Osteoblast (primary cell): ENCODE data around the gene ZNF813. TPM values are rescaled to one million over a fixed set of nuclear protein-coding genes. Genes with fewer than 3 reads are reported as not detected.
A peak's percentile ranks its signal among the peaks of the same experiment; 100 is the strongest.

Source experiments
- DNase-seq: peaks from one replicate; pipeline ENCODE4 v3.0.0; 2011; ENCODE audit warnings: low spot score, mixed read lengths; ENCODE audit not compliant: insufficient read length; ENCODE audit errors: missing footprints
- H2AFZ ChIP-seq: 2 replicates; pipeline ENCODE4 v1.6.0; 2011; ENCODE audit warnings: mild to moderate bottlenecking, low read length
- H3K27ac ChIP-seq: 2 replicates; pipeline ENCODE4 v1.5.1; 2011; ENCODE audit warnings: mild to moderate bottlenecking, low read depth, low read length, moderate library complexity
- H3K27me3 ChIP-seq: 2 replicates; pipeline ENCODE4 v1.6.0; 2012; ENCODE audit warnings: mild to moderate bottlenecking, control low read depth, inconsistent platforms, low read length, moderate library complexity; ENCODE audit not compliant: insufficient read depth
- H3K36me3 ChIP-seq: 2 replicates; pipeline ENCODE4 v1.5.1; 2011; ENCODE audit warnings: mild to moderate bottlenecking, low read length, control low read depth, moderate library complexity; ENCODE audit not compliant: insufficient read depth
- H3K4me1 ChIP-seq: 2 replicates; pipeline ENCODE4 v1.5.1; 2011; ENCODE audit warnings: mild to moderate bottlenecking, low read length, control low read depth, moderate library complexity; ENCODE audit not compliant: insufficient read depth
- H3K4me2 ChIP-seq: 2 replicates; pipeline ENCODE4 v1.6.0; 2011; ENCODE audit warnings: mild to moderate bottlenecking, low read length; ENCODE audit not compliant: insufficient read depth
- H3K4me3 ChIP-seq: fragments of 200-600 bp; sonication (generic); 3 replicates; pipeline ENCODE4 v1.5.1; 2012; ENCODE audit warnings: mild to moderate bottlenecking, low read length, inconsistent platforms; ENCODE audit not compliant: insufficient read depth
- H3K79me2 ChIP-seq: 2 replicates; pipeline ENCODE4 v1.6.0; 2012; ENCODE audit warnings: mild to moderate bottlenecking, low read length, control low read depth, inconsistent platforms; ENCODE audit not compliant: insufficient read depth
- H3K9me3 ChIP-seq: 2 replicates; pipeline ENCODE4 v1.5.1; 2011; ENCODE audit warnings: low read depth, low read length, control low read depth
- H4K20me1 ChIP-seq: 2 replicates; pipeline ENCODE4 v1.6.0; 2012; ENCODE audit warnings: mild to moderate bottlenecking, low read length, control low read depth; ENCODE audit not compliant: insufficient read depth
- total RNA-seq: library from RNA; depleted of rRNA; stranded (reverse); fragments of >200 nt; gene quantifications from 2 replicates; pipeline ENCODE4 v1.2.3, GENCODE V29; 2012
- TF ChIP-seq, protein P1 (sequence below): IDR thresholded peaks from 2 replicates; pipeline ENCODE4 v1.5.1; 2011; ENCODE audit warnings: mild to moderate bottlenecking, low read depth, low read length, moderate library complexity; ENCODE audit errors: extremely low read depth

ZNF813 gene
- total RNA-seq, 1 donor = 3.6 TPM

DNA sequence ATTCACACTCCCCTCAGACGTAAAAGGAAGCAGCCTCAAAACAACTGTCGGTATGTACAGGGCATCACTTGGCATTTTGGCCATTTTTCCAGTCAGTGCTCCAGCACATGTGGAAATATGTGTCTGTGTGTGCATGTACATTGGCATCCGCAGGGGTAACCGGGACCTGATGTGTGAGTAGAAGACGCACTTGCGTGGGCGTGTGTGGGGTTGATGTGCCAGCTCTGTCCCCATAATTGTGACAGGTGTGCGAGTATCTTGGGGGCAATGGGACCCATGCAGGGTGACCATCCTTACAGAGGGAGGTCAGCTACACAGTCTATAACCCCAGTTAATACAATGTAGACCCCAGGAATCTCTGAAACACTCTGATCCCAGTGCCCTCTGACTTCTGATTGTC is 63.1 kb downstream of the ZNF813 start:
- Histone ChIP-seq H3K4me2 (no peak overlapping the region), H3K4me1 (peaks cover 3% of the 10 kb centered on the region), H2AFZ (no peak overlapping the region), H3K79me2 (no peaks in the 10 kb centered on the region), H4K20me1 (no peaks in the 10 kb centered on the region), H3K36me3 (no peaks in the 10 kb centered on the region), H3K27ac (no peak overlapping the region), H3K9me3 (peaks cover 2% of the 10 kb centered on the region), H3K27me3 (no peaks in the 10 kb centered on the region), H3K4me3 (no peak overlapping the region)
- TF ChIP-seq, protein P1, sequence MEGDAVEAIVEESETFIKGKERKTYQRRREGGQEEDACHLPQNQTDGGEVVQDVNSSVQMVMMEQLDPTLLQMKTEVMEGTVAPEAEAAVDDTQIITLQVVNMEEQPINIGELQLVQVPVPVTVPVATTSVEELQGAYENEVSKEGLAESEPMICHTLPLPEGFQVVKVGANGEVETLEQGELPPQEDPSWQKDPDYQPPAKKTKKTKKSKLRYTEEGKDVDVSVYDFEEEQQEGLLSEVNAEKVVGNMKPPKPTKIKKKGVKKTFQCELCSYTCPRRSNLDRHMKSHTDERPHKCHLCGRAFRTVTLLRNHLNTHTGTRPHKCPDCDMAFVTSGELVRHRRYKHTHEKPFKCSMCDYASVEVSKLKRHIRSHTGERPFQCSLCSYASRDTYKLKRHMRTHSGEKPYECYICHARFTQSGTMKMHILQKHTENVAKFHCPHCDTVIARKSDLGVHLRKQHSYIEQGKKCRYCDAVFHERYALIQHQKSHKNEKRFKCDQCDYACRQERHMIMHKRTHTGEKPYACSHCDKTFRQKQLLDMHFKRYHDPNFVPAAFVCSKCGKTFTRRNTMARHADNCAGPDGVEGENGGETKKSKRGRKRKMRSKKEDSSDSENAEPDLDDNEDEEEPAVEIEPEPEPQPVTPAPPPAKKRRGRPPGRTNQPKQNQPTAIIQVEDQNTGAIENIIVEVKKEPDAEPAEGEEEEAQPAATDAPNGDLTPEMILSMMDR = no peak
- no peak for DNase-seq

DNA sequence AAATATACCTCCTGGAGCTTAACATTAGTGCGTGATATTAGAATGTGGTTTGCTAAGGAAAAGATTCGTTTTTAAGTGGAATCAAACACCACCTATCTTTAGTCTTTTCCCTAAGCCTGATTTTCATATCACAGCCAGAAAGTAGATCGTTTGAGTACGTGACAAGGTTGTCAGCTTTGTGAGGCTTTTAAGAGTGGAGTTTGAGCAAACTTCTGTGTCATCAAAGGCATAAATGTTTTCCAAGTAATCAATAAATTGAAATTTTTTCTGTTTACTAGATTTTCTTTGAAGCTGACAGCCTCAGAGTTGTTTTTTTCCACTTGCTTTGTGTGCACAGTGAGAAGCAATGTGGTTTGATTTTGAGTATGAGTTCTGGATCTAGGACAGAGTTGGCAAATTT is 63.9 kb downstream of the ZNF813 start:
- H3K27ac ChIP-seq = no peak overlapping the region
- no peaks in the 10 kb centered on the region for H3K36me3 ChIP-seq
- H3K4me1 ChIP-seq = peaks cover 3% of the 10 kb centered on the region
- H3K4me3 ChIP-seq = no peak overlapping the region
- H3K9me3 ChIP-seq = no peaks in the 10 kb centered on the region
- H3K79me2 ChIP-seq = no peaks in the 10 kb centered on the region
- no peaks in the 10 kb centered on the region for H4K20me1 ChIP-seq
- TF ChIP-seq, protein P1 = no peak
- no peak for DNase-seq
- H3K27me3 ChIP-seq = no peaks in the 10 kb centered on the region
- no peak overlapping the region for H2AFZ ChIP-seq
- H3K4me2 ChIP-seq = no peak overlapping the region

DNA sequence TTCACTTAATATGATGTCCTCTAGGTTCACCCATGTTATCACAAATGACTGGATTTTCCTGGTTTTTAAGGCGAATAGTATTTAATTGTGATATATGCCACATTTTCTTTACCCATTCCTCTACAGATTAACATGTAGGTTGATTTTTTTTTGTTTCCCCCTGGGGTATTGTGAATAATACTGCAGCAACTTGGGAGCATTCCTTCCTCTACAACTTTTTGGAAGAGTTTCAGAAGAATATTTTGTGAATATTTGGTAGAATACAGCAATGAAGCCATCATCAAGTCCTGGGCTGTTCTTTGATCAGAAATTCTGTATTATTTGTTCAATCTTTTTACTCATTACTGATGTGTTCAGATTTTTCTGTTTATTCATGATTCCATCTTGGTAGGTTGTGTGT is 64.8 kb downstream of the ZNF813 start:
- Histone ChIP-seq H3K79me2 (no peaks in the 10 kb centered on the region), H3K27ac (no peak overlapping the region), H3K4me2 (no peak overlapping the region), H3K9me3 (no peaks in the 10 kb centered on the region), H3K27me3 (no peaks in the 10 kb centered on the region), H2AFZ (no peak overlapping the region), H3K4me3 (no peak overlapping the region), H4K20me1 (no peaks in the 10 kb centered on the region), H3K4me1 (peaks cover 7% of the 10 kb centered on the region), H3K36me3 (no peaks in the 10 kb centered on the region)
- peak; percentile 73 for DNase-seq
- TF ChIP-seq, protein P1 = no peak

DNA sequence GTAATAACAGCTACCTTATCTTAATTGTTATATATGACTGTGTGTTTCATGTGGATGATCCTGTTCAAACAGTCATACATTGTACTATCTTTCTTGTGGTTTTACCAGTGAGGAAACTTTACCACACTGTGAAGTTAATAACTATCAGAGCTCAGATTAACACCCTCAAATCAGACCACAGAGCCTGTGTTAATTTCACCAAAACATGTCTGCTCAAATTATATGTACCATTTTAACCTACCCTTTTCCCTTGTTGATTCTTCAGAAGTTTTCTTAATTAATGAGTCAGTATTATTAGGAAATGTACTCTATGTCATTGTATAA is 68.7 kb downstream of the ZNF813 start:
- Histone ChIP-seq H3K4me1 (peaks cover 7% of the 10 kb centered on the region), H3K36me3 (peaks cover 7% of the 10 kb centered on the region), H2AFZ (no peak overlapping the region), H3K4me2 (no peak overlapping the region), H3K27ac (no peak overlapping the region), H3K79me2 (peaks cover 16% of the 10 kb centered on the region), H3K9me3 (no peaks in the 10 kb centered on the region), H4K20me1 (no peaks in the 10 kb centered on the region), H3K4me3 (no peak overlapping the region), H3K27me3 (no peaks in the 10 kb centered on the region)
- DNase-seq = no peak
- TF ChIP-seq, protein P1 = no peak
